Tibial artery (tissue), 4 donors: ENCODE measurements around the gene ALG12.

Experiments
- DNase-seq, 2 donors: peaks; one replicate each; pipeline ENCODE4 v3.0.0-alpha.2; 2019
- H3K27ac ChIP-seq, 2 donors: fragments of 200-600 bp; sonication (generic) in 1 of 2; 1 replicate in 1 of 2; 2 replicates in 1 of 2; pipeline ENCODE4 v1.5.1; 2018 to 2019; ENCODE audit warnings: mild to moderate bottlenecking in 1 of 2
- H3K27me3 ChIP-seq, 2 donors: fragments of 200-600 bp; sonication (generic) in 1 of 2; one replicate each; pipeline versions ENCODE4 v1.5.1 to v1.6.0; 2016 to 2019
- H3K36me3 ChIP-seq, 3 donors: fragments of 200-600 bp; sonication (generic) in 2 of 3; one replicate each; pipeline ENCODE4 v1.5.1; 2016 to 2019; ENCODE audit warnings: mild to moderate bottlenecking in 2 of 3
- H3K4me1 ChIP-seq, 4 donors: fragments of 200-600 bp; sonication (generic) in 2 of 4; 1 replicate in 3 of 4; 2 replicates in 1 of 4; pipeline ENCODE4 v1.5.1; 2016 to 2019
- H3K4me3 ChIP-seq, 2 donors: fragments of 200-600 bp; sonication (generic) in 1 of 2; 1 replicate in 1 of 2; 2 replicates in 1 of 2; pipeline ENCODE4 v1.5.1; 2018 to 2019; ENCODE audit warnings: mild to moderate bottlenecking in 2 of 2
- H3K9me3 ChIP-seq, 3 donors: fragments of 200-600 bp; sonication (generic) in 1 of 3; one replicate each; pipeline ENCODE4 v1.5.1; 2016 to 2019
- intact Hi-C: fragments of 100-400 bp; cut with DNase I; formaldehyde crosslinking; loops from one replicate; pipeline ENCODE4 v1.15.0; 2023; ENCODE audit warnings: low total_unique reads
- TF ChIP-seq, protein P1 (sequence below), 2 experiments: fragments of 200-600 bp in 1 of 2; fragments of 450-650 bp in 1 of 2; IDR thresholded peaks; one replicate each; pipeline ENCODE4 v1.5.1; 2017 to 2019; ENCODE audit warnings: antibody characterized with exemption in 2 of 2, mild to moderate bottlenecking in 1 of 2, moderate library complexity in 1 of 2

ALG12 gene

DNA sequence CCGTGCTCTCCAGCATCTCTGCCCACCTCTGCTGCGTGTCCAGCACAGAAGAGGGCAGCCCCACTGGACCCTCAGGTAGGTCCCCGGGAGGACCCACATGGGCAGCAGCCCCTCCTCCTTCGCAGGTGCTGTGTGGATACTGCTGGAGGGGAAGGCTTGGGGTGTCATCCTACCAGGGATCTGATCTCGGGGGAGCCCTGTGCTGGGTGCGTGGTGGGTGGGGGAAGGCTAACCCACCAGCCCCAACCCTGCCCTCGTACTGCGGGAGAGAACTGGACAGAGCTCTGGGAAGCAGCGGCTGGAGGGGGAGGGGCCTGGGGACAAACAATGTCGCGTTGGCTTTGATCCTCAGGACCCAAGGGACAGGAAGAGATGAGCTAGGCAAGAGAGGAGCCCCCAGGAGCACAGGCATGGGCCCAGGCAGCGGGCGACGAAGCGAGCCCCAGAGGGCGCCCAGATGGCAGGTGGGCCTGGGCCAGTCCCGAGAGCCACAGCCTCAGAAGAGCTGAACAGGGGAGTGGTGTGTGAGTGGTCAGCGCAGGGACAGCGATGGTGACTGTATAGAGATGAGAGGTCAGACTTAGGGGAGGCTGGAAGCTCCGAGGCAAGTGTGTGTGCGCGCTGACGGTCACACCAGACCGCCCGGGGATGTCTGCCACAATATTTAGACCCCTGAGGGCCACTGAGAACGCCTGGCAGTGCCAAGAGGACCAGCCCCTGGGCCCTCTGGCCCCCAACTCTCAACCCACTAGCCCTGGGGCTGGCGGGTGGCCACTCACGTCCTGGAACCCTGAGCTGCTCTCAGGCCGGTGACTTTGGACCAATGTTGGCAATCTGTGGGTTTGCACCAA, 40.9 kb upstream of the ALG12 start:
- H3K4me3 ChIP-seq: peak overlapping the region; percentile 81 to 85
- TF ChIP-seq, protein P1, sequence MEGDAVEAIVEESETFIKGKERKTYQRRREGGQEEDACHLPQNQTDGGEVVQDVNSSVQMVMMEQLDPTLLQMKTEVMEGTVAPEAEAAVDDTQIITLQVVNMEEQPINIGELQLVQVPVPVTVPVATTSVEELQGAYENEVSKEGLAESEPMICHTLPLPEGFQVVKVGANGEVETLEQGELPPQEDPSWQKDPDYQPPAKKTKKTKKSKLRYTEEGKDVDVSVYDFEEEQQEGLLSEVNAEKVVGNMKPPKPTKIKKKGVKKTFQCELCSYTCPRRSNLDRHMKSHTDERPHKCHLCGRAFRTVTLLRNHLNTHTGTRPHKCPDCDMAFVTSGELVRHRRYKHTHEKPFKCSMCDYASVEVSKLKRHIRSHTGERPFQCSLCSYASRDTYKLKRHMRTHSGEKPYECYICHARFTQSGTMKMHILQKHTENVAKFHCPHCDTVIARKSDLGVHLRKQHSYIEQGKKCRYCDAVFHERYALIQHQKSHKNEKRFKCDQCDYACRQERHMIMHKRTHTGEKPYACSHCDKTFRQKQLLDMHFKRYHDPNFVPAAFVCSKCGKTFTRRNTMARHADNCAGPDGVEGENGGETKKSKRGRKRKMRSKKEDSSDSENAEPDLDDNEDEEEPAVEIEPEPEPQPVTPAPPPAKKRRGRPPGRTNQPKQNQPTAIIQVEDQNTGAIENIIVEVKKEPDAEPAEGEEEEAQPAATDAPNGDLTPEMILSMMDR (IDR thresholded peaks at IDR 0.05): no peak
- peaks cover 16 to 26% (median 25%) of the 10 kb centered on the region in 3 donors for H3K36me3 ChIP-seq
- no peaks in the 10 kb centered on the region for H3K9me3 ChIP-seq
- peak in 1 of 2 donors; percentile 74 for DNase-seq
- peak overlapping the region; percentile 88 to 89 for H3K27ac ChIP-seq
- no peaks in the 10 kb centered on the region for H3K27me3 ChIP-seq
- H3K4me1 ChIP-seq: peaks cover 0 to 62% (median 27%) of the 10 kb centered on the region in 4 donors
- intact Hi-C loops: no loop called here

DNA sequence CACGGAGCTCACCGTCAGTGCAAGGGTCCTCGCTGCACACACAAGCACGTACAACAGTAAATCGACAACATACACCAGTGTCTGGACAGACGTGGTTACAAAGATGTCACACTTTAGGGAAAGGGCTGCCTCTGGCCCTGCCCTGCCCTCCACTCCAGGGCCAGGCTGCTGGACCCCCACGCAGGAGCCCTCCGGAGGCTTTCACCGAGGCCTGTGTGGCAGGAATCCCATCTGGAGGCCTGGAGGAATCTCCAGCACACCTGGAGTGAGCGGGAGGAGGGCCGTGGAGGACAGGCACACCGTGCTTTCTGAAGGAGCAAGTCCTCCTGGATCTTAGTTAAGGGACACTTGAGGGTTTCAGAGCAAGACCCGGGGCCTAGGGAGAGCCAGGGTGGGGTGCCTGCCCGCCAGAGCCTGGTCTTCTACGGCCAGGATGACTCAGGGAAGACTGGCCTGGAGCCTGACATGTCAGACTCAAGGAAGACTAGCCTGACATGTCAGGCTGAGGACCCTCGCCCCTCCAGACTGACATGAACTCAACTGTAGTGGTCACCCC, 40.2 kb upstream of the ALG12 start:
- Histone ChIP-seq H3K36me3 (peaks cover 9 to 19% (median 18%) of the 10 kb centered on the region in 3 donors), H3K9me3 (no peaks in the 10 kb centered on the region), H3K27me3 (no peaks in the 10 kb centered on the region), H3K4me1 (peaks cover 0 to 62% (median 24%) of the 10 kb centered on the region in 4 donors), H3K27ac (no peak overlapping the region), H3K4me3 (no peak overlapping the region)
- intact Hi-C loops: no loop called here
- DNase-seq: peak in 1 of 2 donors; percentile 67
- TF ChIP-seq, protein P1 (IDR thresholded peaks at IDR 0.05): no peak

DNA sequence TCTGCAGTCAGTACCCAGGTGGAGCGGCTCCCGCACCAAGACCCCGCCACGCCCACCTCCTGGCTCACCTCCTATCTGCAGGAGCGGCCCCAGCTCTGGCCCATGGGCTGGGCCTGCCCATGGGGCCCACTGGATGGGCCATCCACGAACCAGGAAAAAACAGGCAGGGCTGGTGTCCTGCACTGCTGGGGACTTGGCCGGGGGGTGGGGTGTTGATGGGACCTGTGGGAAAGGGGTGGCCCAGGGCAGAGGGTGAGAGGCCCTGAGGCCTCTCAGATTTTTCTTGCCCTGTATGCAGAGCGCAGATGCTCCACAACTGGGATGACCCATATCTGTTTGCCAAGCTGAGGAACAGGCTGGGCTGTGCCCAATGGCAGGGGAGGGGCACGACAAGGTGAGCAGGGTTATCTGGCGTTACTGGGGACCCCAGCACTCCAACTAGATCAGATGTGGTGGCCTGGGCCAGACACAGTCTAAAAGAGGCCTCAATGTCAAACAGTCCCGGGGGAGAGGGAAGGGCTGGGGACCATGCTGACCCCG, 39.7 kb upstream of the ALG12 start:
- DNase-seq: peak in 1 of 2 donors; percentile 67
- H3K4me3 ChIP-seq: no peak overlapping the region
- H3K27me3 ChIP-seq: no peaks in the 10 kb centered on the region
- peaks cover 0 to 62% (median 22%) of the 10 kb centered on the region in 4 donors for H3K4me1 ChIP-seq
- H3K27ac ChIP-seq: no peak overlapping the region
- TF ChIP-seq, protein P1 (IDR thresholded peaks at IDR 0.05): no peak
- H3K9me3 ChIP-seq: no peaks in the 10 kb centered on the region
- intact Hi-C loops: no loop called here
- H3K36me3 ChIP-seq: peaks cover 3 to 14% (median 12%) of the 10 kb centered on the region in 3 donors

DNA sequence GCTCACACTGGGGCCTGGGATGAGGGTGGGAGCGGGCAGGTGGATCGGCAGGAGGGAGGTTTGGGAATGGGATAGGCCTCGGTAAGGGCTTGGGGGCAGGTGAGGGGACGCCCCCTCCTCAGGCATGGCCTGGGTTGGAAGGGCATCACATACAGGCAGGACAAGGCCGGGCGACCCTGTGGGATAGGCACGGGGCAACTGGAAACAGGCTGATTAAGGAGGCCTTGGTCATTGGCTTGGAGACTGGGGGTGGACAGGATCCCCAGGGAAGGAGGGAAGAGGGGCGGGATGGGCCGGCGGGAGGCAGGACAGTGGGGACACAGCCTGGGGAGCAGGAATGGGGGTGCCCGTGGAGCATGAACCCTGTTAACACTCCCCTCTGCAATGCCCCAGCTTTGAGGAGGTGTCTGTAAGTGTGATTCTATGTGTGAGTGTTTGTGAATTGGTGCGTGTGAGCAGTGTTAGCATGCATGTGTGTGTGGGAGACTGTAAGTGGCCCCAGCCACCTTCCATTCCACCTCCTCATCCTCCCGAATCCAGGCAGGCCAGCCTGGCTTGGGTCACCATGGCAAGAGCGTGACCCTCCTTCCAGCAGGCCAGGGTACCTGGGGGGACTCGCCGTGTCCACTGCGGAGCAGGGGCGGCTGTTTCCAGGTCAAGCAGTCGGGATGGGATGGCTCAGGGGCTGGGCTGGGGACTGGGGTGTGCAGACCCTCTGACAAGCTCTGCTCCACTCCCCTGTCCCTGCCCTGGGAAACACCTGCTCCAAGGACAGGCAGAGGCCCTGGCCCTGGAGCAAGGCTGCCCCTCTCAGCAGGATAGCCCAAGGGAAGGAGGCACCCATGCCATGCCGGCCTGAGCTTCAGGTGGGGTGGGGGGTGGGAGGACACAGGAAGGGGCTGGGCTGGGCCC, 38.9 kb upstream of the ALG12 start:
- no peak for DNase-seq
- Histone ChIP-seq H3K27ac (no peak overlapping the region), H3K9me3 (no peaks in the 10 kb centered on the region), H3K4me1 (peaks cover 0 to 62% (median 24%) of the 10 kb centered on the region in 4 donors), H3K4me3 (no peak overlapping the region), H3K36me3 (peaks cover 0 to 8% (median 8%) of the 10 kb centered on the region in 3 donors), H3K27me3 (no peaks in the 10 kb centered on the region)
- intact Hi-C loops: no loop called here
- TF ChIP-seq, protein P1 (IDR thresholded peaks at IDR 0.05): no peak

DNA sequence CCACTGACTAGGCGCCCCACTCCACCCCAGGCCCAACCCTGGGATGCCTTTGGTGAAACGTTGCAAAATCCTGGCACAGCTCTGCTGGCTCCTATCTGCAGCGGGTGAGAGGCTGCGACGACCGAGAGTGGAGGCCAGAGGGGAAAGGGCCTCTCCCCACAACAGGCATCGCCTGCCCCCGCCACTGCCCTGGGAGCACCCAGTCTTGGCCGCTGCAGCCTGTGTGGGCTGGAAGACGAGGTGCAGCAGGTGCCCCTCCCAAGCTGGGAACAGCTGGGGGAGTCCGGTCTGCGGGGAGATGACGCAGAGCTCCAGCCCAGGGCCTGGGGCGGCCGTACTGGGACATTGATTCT, 38.2 kb upstream of the ALG12 start:
- Histone ChIP-seq H3K36me3 (peaks cover 0 to 1% (median under 1%) of the 10 kb centered on the region in 3 donors), H3K27ac (no peak overlapping the region), H3K27me3 (no peaks in the 10 kb centered on the region), H3K4me1 (peaks cover 0 to 62% (median 32%) of the 10 kb centered on the region in 4 donors), H3K4me3 (no peak overlapping the region), H3K9me3 (no peaks in the 10 kb centered on the region)
- intact Hi-C loops: no loop called here
- DNase-seq: no peak
- TF ChIP-seq, protein P1 (IDR thresholded peaks at IDR 0.05): no peak
